ENCODE measurements around the gene ANXA2R. TPM values are rescaled to one million over a fixed set of nuclear protein-coding genes. Genes with fewer than 3 reads are reported as not detected.

The ANXA2R gene
- total and polyA plus RNA-seq, 12 donors = 0.42 to 3.4 (median 1.0) TPM

DNA sequence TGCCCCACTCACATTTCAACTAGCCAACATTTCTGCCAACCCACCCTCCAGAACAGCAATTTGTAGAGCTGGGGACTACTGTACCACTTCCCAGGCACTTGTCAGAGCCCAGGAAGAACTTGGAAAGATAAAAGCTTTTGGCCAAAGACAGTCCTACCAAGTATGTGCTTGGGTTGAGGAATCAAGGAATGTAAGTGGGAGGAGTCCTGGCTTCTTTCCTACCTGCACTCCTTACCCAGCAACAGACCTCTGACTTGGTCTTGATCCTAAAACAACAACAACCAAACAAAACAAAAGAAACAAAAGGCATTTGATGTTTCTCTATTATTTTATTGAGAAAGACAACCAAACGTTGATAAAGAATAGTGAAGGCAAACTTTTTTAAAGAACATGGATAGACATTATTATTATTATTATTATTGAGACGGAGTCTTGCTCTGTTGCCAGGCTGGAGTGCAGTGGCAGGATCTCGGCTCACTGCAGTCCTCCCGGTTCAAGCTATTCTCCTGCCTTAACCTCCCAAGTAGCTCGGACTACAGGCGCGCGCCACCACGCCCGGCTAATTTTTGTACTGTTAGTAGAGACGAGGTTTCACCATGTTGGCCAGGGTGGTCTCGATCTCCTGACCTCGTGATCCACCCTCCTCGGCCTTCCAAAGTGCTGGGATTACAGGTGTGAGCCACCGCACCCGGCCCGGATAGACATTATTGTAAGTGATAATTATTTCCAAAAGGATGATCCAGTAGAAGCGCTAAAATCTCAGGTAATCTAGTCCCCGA is 33.5 kb downstream of the ANXA2R start:
- Histone ChIP-seq H3K9me3 (no peaks in the 10 kb centered on the region), H3K36me3 (no peaks in the 10 kb centered on the region), H3K4me1 (peaks cover 0 to 43% (median 10%) of the 10 kb centered on the region in 9 donors), H3K27ac (peak overlapping the region; percentile 72 to 97 (median 90)), H3K4me3 (peak overlapping the region; percentile 34 to 67 (median 55)), H3K27me3 (peaks cover 0 to 93% (median 67%) of the 10 kb centered on the region in 7 donors)
- ATAC-seq (no peak), DNase-seq (no peak)
- intact Hi-C loops (cut with DNase I) = loop anchor here in 3 of 10 donors (1.0 to 5.0 kb wide), 2 partner anchors 12 to 36 kb away; partner anchors contain the start of gene ANXA2R (in 3 of the 3)
- 71 to 78% methylated on average over 19 of the region's 19 CpGs for WGBS, 2 donors
- no peak for TF ChIP-seq CTCF (IDR thresholded peaks at IDR 0.05)

GRCh38 chr5:43005031-43005430 is 35.1 kb downstream of the ANXA2R start:
- WGBS, 2 donors = 83 to 88% methylated on average over 4 of the region's 4 CpGs
- Histone ChIP-seq H3K9me3 (no peaks in the 10 kb centered on the region), H3K4me3 (no peak overlapping the region), H3K27ac (no peak overlapping the region), H3K4me1 (peaks cover 0 to 41% (median 12%) of the 10 kb centered on the region in 9 donors), H3K36me3 (no peaks in the 10 kb centered on the region), H3K27me3 (peaks cover 0 to 98% (median 78%) of the 10 kb centered on the region in 7 donors)
- intact Hi-C loops (cut with DNase I) = loop anchor here in 3 of 10 donors (5.0 kb wide), 1 partner anchor 37 kb away; the partner anchor contains the start of gene ANXA2R (in 3 of the 3)
- DNase-seq (no peak), ATAC-seq (no peak)
- TF ChIP-seq CTCF (IDR thresholded peaks at IDR 0.05) = no peak

GRCh38 chr5:43001748-43002147 is 38.4 kb downstream of the ANXA2R start:
- Histone ChIP-seq H3K9me3 (no peaks in the 10 kb centered on the region), H3K4me3 (no peak overlapping the region), H3K4me1 (peaks cover 0 to 21% (median 6%) of the 10 kb centered on the region in 9 donors), H3K27ac (no peak overlapping the region), H3K27me3 (peaks cover 0 to 98% (median 80%) of the 10 kb centered on the region in 7 donors), H3K36me3 (no peaks in the 10 kb centered on the region)
- DNase-seq (no peak), ATAC-seq (no peak)
- intact Hi-C loops (cut with DNase I) = no loop called here
- TF ChIP-seq CTCF (IDR thresholded peaks at IDR 0.05) = no peak

DNA sequence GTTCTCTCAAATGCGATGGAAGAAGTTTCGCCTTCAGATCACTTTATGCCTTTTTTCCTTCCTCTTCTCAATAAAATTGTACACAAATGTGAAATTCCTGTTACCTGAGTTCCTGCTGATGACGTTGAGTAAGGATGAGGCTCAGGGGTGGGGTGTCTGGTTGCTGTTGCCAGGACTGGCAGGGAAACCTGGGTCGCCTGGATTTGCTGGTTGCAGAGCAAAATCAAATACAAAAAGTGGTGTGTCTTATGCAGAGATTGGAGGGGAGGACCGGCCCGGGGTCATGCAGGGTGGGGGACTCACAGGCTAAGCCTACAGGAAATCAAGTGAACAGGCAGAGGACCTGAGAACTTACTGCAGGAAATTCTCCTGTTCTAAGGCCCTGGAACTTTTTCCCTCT is 39.2 kb downstream of the ANXA2R start:
- Histone ChIP-seq H3K36me3 (no peaks in the 10 kb centered on the region), H3K27ac (peak overlapping the region in 2 of 10 donors; percentile 46 to 79), H3K4me3 (peak overlapping the region in 4 of 10 donors; percentile 43 to 49 (median 44)), H3K4me1 (peaks cover 0 to 25% (median 6%) of the 10 kb centered on the region in 9 donors), H3K9me3 (no peaks in the 10 kb centered on the region), H3K27me3 (peaks cover 0 to 98% (median 80%) of the 10 kb centered on the region in 7 donors)
- intact Hi-C loops (cut with DNase I) = no loop called here
- TF ChIP-seq CTCF (IDR thresholded peaks at IDR 0.05) = no peak
- 31 to 42% methylated on average over 6 of the region's 6 CpGs for WGBS, 2 donors
- peak in 1 of 8 donors; percentile 21 for ATAC-seq
- DNase-seq = no peak

Data from heart right ventricle (tissue), 16 donors.